B cell (primary cell): ENCODE measurements around the gene DVL1.

Experiments
- CTCF ChIP-seq: fragments of 200-600 bp; IDR thresholded peaks from one replicate; pipeline ENCODE4 v1.8.0; 2022; ENCODE audit warnings: antibody characterized with exemption, mild to moderate bottlenecking
- EZH2 ChIP-seq: IDR thresholded peaks from 2 replicates; pipeline ENCODE4 v1.6.1; 2012; ENCODE audit warnings: borderline replicate concordance, low read depth, mild to moderate bottlenecking, moderate library complexity, low read length; ENCODE audit not compliant: insufficient read depth, poor library complexity, severe bottlenecking

GRCh38 chr1:1337793-1338147, 11.4 kb downstream of the DVL1 start:
- no peak for TF ChIP-seq CTCF
- no peak for TF ChIP-seq EZH2
